DND-41 (cell line): ENCODE measurements around the gene PDLIM1.

Experiments
- ATAC-seq: fragments of 200-7000 bp; cut with Tn5 transposase; 3 replicates; pipeline ENCODE4 v1.9.1; 2021; ENCODE audit warnings: low read depth; ENCODE audit not compliant: insufficient read depth
- DNase-seq: peaks from one replicate; pipeline ENCODE4 v3.0.0-alpha.2; 2020
- H2AFZ ChIP-seq: 2 replicates; pipeline ENCODE4 v1.6.0; 2012; ENCODE audit warnings: low read depth, low read length
- H3K27ac ChIP-seq: 2 replicates; pipeline ENCODE4 v1.5.1; 2012; ENCODE audit warnings: low read length, inconsistent platforms
- H3K27me3 ChIP-seq: fragments of 200-600 bp; sonication (generic); 2 replicates; pipeline ENCODE4 v1.6.0; 2012; ENCODE audit warnings: low read length, mild to moderate bottlenecking, inconsistent platforms; ENCODE audit not compliant: insufficient read depth, poor library complexity
- H3K36me3 ChIP-seq: 2 replicates; pipeline ENCODE4 v1.5.1; 2012; ENCODE audit warnings: low read length, inconsistent platforms; ENCODE audit not compliant: insufficient read depth
- H3K4me1 ChIP-seq: 2 replicates; pipeline ENCODE4 v1.5.1; 2012; ENCODE audit warnings: mild to moderate bottlenecking, low read length; ENCODE audit not compliant: insufficient read depth
- H3K4me2 ChIP-seq: 2 replicates; pipeline ENCODE4 v1.6.0; 2012; ENCODE audit warnings: mild to moderate bottlenecking, moderate library complexity, low read length, inconsistent platforms; ENCODE audit not compliant: insufficient read depth
- H3K4me3 ChIP-seq, 2 experiments: fragments of 200-600 bp in 1 of 2; shearing (Covaris generic) in 1 of 2; 2 replicates each; pipeline ENCODE4 v1.5.1; 2012 to 2016; ENCODE audit warnings: inconsistent platforms in 2 of 2, low read length in 2 of 2, mild to moderate bottlenecking in 2 of 2, low read depth in 1 of 2, moderate library complexity in 1 of 2
- H3K79me2 ChIP-seq: 2 replicates; pipeline ENCODE4 v1.6.0; 2012; ENCODE audit warnings: low read length, inconsistent platforms; ENCODE audit not compliant: insufficient read depth
- H3K9ac ChIP-seq: 2 replicates; pipeline ENCODE4 v1.6.0; 2012; ENCODE audit warnings: low read depth, mild to moderate bottlenecking, inconsistent platforms, low read length, moderate library complexity
- H3K9me3 ChIP-seq: 2 replicates; pipeline ENCODE4 v1.5.1; 2012; ENCODE audit warnings: low read length, moderate library complexity, mild to moderate bottlenecking, inconsistent platforms; ENCODE audit not compliant: insufficient read depth, severe bottlenecking
- H4K20me1 ChIP-seq: 2 replicates; pipeline ENCODE4 v1.6.0; 2012; ENCODE audit warnings: low read length; ENCODE audit not compliant: insufficient read depth
- EZH2 ChIP-seq: IDR thresholded peaks from 3 replicates; pipeline ENCODE4 v1.6.1; 2012; ENCODE audit warnings: borderline replicate concordance, low read depth, mild to moderate bottlenecking, moderate library complexity, low read length, inconsistent platforms; ENCODE audit not compliant: severe bottlenecking
- TF ChIP-seq, protein P1 (sequence below): IDR thresholded peaks from 2 replicates; pipeline ENCODE4 v1.5.1; 2012; ENCODE audit warnings: borderline replicate concordance, low read length, moderate library complexity, mild to moderate bottlenecking; ENCODE audit not compliant: poor library complexity, severe bottlenecking; ENCODE audit errors: extremely low read depth

PDLIM1 gene

DNA sequence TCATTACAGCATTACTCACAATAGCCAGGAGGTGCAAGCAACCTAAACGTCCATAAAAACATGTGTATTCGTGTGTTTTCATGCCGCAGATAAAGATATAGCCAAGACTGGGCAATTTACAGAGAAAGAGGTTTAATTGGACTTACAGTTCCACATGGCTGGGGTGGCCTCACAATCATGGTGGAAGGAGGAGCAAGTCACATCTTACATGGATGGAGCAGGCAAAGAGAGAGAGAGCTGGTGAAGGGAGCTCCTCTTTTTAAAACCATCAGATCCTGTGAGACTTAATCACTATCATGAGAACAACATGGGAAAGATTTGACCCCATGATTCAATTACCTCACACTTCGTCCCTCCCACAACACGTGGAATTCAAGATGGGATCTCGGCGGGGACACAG is 33.0 kb downstream of the PDLIM1 start:
- Histone ChIP-seq H3K36me3 (no peaks in the 10 kb centered on the region), H3K4me1 (no peaks in the 10 kb centered on the region)

GRCh38 chr10:95256268-95256667 is 34.5 kb downstream of the PDLIM1 start:
- H3K9me3 ChIP-seq, result no peaks in the 10 kb centered on the region
- DNase-seq (no peak), ATAC-seq (no peak)
- H3K79me2 ChIP-seq, result no peaks in the 10 kb centered on the region
- no peak overlapping the region for H3K4me3 ChIP-seq
- H4K20me1 ChIP-seq, result no peaks in the 10 kb centered on the region
- H3K9ac ChIP-seq, result no peak overlapping the region
- H3K27me3 ChIP-seq, result peaks cover 5% of the 10 kb centered on the region
- H3K27ac ChIP-seq, result no peak overlapping the region
- H2AFZ ChIP-seq, result no peak overlapping the region
- TF ChIP-seq, protein P1, sequence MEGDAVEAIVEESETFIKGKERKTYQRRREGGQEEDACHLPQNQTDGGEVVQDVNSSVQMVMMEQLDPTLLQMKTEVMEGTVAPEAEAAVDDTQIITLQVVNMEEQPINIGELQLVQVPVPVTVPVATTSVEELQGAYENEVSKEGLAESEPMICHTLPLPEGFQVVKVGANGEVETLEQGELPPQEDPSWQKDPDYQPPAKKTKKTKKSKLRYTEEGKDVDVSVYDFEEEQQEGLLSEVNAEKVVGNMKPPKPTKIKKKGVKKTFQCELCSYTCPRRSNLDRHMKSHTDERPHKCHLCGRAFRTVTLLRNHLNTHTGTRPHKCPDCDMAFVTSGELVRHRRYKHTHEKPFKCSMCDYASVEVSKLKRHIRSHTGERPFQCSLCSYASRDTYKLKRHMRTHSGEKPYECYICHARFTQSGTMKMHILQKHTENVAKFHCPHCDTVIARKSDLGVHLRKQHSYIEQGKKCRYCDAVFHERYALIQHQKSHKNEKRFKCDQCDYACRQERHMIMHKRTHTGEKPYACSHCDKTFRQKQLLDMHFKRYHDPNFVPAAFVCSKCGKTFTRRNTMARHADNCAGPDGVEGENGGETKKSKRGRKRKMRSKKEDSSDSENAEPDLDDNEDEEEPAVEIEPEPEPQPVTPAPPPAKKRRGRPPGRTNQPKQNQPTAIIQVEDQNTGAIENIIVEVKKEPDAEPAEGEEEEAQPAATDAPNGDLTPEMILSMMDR, result no peak
- no peak for TF ChIP-seq EZH2
- H3K4me1 ChIP-seq, result no peaks in the 10 kb centered on the region
- H3K4me2 ChIP-seq, result no peak overlapping the region
- H3K36me3 ChIP-seq, result no peaks in the 10 kb centered on the region

More for the DNA sequence above, 33.0 kb downstream of the PDLIM1 start:
- Histone ChIP-seq H3K27ac (no peak overlapping the region), H3K4me3 (no peak overlapping the region), H3K9ac (no peak overlapping the region), H3K4me2 (no peak overlapping the region), H3K9me3 (no peaks in the 10 kb centered on the region), H2AFZ (no peak overlapping the region), H3K79me2 (no peaks in the 10 kb centered on the region), H4K20me1 (no peaks in the 10 kb centered on the region), H3K27me3 (peaks cover 5% of the 10 kb centered on the region)
- TF ChIP-seq, protein P1, result no peak
- no peak for TF ChIP-seq EZH2
- ATAC-seq (no peak), DNase-seq (no peak)

- Histone ChIP-seq H3K27ac (no peak overlapping the region), H2AFZ (no peak overlapping the region), H3K79me2 (no peaks in the 10 kb centered on the region), H3K9ac (no peak overlapping the region), H4K20me1 (no peaks in the 10 kb centered on the region), H3K4me1 (no peaks in the 10 kb centered on the region), H3K27me3 (no peaks in the 10 kb centered on the region), H3K4me2 (no peak overlapping the region), H3K9me3 (no peaks in the 10 kb centered on the region), H3K4me3 (no peak overlapping the region), H3K36me3 (no peaks in the 10 kb centered on the region)
- TF ChIP-seq, protein P1, result no peak
- TF ChIP-seq EZH2, result no peak
- ATAC-seq (no peak), DNase-seq (no peak)
Measured at GRCh38 chr10:95254629-95255028, 36.2 kb downstream of the PDLIM1 start.

DNA sequence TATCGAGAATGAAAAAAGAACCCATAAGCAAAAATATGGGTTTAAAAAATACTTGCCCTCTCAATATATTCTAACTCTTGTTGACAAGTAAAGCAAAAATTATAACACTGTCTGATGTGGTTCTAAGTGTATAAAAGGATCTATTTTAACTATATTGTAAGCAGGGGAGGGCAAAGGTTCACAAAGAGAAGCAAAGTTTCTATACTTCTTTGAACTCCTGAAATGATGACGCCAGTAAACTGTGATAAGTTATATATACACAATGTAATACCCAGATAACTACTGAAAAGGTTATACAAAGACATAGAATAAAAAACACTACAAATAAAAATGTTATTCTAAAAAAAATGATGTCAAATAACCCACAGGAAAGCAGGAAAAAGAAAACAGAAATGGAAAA is 37.1 kb downstream of the PDLIM1 start:
- H3K79me2 ChIP-seq, result no peaks in the 10 kb centered on the region
- no peak for TF ChIP-seq EZH2
- TF ChIP-seq, protein P1, result no peak
- DNase-seq, result no peak
- H3K27ac ChIP-seq, result no peak overlapping the region
- no peak for ATAC-seq
- no peak overlapping the region for H3K4me2 ChIP-seq
- no peak overlapping the region for H3K4me3 ChIP-seq
- no peaks in the 10 kb centered on the region for H3K4me1 ChIP-seq
- H3K36me3 ChIP-seq, result no peaks in the 10 kb centered on the region
- no peaks in the 10 kb centered on the region for H4K20me1 ChIP-seq
- H2AFZ ChIP-seq, result no peak overlapping the region
- no peak overlapping the region for H3K9ac ChIP-seq
- no peaks in the 10 kb centered on the region for H3K27me3 ChIP-seq
- H3K9me3 ChIP-seq, result no peaks in the 10 kb centered on the region
